VCaP (cell line): ENCODE results near the gene MAPK1.
"Not testable (repeated sequence)": the region's sequence is repeated elsewhere in the genome, so short reads cannot be mapped to it uniquely, and the experiment has no call there.

Source experiments
- H3K27ac ChIP-seq: fragments of 450-650 bp; 2 replicates; pipeline ENCODE4 v1.5.1; 2017
- CTCF ChIP-seq: fragments of 450-650 bp; conservative IDR thresholded peaks from 2 replicates; pipeline ENCODE4 v1.5.1; 2017; ENCODE audit warnings: mild to moderate bottlenecking, moderate library complexity

Gene MAPK1

GRCh38 chr22:21904250-21904789 lies 36.9 kb upstream of the MAPK1 start:
- no peak for TF ChIP-seq CTCF
- no peak overlapping the region for H3K27ac ChIP-seq

GRCh38 chr22:21903283-21903682 lies 35.8 kb upstream of the MAPK1 start:
- TF ChIP-seq CTCF, result no peak
- no peak overlapping the region for H3K27ac ChIP-seq

DNA sequence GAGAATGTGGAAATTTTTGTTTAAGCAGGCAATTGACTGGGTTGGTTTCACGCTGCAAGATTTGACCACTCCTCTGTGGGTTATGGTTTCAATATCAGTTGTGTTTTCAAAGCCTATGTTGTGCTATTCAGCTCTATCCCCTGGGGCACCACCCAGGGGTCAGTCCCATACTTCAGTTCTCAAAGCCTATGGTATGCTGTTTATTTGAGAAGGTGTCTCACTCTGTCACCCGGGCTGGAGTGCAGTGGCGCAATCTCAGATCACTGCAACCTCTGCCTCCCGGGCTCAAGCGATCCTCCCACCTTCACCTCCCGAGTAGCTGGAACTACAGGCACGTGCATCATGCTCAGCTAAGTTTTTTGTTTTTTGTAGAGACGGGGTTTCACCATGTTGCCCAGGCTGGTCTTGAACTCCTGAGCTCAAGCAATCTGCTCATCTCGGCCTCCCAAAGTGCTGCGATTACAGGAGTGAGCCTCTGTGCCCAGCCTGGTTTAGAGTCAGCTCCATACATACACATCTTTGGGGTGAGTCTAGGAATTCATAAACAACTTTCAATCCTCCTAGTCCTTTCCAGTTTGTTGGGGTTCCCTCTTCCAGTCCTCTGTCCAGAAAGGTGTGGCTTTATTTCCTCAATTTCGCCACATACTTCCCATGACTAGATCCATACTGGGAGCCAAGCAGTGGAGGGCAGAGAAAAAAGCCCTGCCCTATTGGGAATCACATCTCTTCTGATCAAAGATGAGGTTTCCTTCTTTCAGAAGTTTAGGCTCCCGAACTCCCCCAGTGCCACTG lies 35.0 kb upstream of the MAPK1 start:
- no peak overlapping the region for H3K27ac ChIP-seq
- TF ChIP-seq CTCF, result no peak

- no peak for TF ChIP-seq CTCF
Measured at GRCh38 chr22:21898354-21898896, 31.0 kb upstream of the MAPK1 start.

GRCh38 chr22:21896951-21897513 lies 29.6 kb upstream of the MAPK1 start:
- no peak for TF ChIP-seq CTCF
- no peak overlapping the region for H3K27ac ChIP-seq

More at GRCh38 chr22:21898354-21898896, 31.0 kb upstream of the MAPK1 start:
- H3K27ac ChIP-seq, result no peak overlapping the region

DNA sequence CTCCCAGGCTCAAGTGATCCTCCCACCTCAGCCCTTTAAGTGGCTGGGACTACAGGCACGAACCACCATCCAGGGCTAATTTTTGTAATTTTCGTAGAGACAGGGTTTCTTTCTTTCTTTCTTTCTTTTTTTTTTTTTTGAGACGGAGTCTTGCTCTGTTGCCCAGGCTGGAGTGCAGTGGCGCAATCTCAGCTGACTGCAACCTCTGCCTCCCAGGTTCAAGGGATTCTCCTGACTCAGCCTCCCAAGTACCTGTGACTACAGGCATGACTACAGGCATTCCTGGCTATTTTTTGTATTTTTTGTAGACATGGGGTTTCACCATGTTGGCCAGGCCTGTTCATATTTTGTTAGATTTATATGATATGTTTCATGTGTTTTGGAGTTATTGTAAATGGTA lies 28.8 kb upstream of the MAPK1 start:
- H3K27ac ChIP-seq, result not testable (repeated sequence)

DNA sequence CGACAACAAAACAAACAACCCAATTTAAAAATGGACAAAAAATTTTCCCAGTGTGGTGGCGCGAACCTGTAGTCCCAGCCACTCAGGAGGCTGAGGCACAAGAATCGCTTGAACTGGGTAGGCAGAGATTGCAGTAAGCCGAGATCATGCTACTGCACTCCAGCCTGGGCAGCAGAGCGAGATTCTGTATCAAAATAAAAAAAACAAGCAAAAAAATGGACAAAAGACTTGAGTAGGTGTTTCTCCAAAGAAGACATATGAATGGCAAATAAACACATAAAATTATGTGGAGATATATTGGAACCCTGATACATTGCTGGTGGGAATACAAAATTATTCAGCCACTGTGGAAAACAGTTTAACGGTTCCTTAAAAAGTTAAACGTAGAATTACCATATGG lies 27.4 kb upstream of the MAPK1 start:
- no peak for TF ChIP-seq CTCF
- no peak overlapping the region for H3K27ac ChIP-seq
